T1000 (cell line): ENCODE measurements around the gene E2F2.

Experiments
- DNase-seq: peaks from one replicate; lab custom pipeline; 2025; ENCODE audit warnings: mixed read lengths; lab: John Stamatoyannopoulos, UW

E2F2 gene

GRCh38 chr1:23563003-23563402 is 32.0 kb upstream of the E2F2 start:
- DNase-seq = no peak

DNA sequence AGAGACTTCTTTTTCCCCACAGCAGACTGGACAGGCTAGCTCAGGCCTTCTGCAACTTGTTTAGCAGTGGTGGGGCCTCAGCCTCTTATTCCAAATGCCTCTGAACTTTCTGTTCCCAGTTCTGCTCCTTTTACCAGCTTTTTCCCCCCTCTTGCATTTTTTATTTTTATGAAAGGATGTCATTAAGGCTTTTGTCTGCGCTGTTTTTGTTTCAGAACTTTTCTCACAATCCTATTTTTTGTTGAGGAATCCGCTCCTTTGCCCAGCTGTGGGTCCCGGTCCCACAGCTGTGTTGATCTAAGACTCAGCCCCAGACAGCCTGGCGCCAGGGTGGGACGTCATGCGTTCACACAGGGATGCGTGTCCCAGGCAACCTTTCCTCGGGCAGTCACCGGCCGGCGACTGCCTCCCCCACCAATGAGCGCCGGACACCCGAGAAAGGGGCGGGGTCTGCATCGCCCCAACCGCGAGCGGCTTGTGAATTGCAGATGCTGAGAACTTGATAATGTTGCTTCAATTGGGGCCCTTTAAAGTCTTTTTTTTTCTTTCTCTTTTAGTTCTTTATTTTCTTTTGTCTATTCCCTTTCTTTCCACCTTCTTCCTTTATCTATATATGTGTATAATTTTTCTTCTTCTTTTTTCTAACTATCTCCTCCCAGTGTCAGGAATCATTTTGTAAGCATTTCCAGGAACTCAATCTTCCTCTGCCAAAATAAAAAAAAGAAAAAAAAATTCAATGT is 31.3 kb upstream of the E2F2 start:
- DNase-seq = peak; percentile 91

DNA sequence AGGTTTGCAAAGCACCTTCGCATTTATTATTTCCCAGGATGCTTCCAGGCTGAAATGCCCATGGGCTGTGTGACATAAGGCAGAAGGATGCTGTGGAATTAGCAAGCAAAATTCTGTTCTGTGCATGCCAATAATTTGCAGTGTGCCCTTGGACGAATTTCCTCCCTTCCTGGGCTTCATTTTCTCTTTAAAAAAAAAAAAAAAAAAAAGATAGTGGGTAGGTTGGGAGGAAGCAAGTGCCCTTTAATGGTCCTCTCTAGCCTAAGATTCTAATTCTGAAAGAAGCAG is 30.7 kb upstream of the E2F2 start:
- no peak for DNase-seq

DNA sequence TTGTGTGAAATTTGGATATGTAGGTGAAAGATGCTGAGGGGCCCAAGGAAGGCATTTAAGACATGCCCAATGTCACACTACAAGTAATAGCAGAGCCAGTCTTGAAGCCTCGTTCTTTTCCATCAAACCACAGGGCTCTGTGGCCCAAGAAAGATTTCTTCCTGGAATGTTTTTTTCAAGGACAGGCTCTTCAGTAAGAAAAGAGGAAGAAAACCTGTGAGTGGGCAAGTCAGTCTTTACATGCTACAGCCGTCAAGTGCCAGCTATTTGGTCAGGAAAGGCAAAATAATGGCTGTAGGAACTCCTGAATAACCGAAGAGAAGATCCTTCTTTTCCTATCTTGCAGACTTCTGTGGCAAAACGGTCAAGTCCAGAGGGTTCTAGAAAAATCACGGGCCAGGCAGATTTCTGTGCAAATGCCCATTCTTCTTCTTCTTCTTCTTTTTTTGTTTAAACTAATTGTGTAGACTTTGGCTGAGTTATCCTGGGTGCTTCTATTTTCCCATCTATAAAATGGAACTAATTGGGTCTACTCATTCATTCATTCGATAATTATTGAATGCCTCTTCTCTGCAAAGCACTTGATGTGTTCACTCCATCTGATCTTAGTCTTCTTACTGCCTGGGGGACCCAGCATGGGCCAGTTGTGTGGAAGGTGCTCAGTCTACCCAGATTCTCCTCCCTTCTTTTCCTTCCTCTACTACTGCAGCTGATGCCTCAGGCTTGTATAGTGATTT is 30.2 kb upstream of the E2F2 start:
- no peak for DNase-seq

DNA sequence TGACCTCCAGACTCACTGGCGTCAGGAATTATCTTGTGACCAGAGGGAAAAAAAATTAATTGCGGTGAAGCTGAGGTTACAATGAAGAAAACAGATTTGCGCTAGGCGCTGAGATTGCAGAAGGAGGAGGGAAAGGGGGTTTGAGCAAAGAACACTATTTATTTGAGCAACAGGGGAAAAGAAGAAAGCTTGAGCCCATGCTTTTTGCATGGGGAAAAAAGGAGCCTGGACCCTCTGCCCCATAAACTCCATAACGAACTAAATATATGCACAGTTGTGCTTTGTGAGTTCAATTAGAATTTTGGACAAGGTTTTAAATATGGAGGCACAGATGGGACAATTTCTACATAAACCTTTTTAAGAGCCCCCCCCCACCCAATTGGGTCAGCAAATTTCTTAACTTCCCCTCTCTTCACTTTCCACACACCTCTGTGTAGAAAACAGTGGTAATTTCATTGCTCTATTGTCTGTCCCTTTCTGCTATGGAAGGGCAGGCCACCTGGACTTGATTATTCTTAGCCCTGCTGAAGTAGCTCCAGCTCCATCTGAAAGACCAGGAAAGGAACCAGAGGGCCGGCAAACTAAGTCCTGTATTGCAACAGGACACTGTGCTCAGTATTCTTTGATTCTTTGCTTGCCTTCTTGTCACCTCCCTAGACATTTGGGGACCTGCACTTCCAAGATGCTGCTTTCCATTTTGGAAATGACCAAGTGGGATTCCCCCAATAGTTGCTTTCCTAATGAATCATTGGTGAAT is 29.1 kb upstream of the E2F2 start:
- no peak for DNase-seq

- DNase-seq = peak; percentile 97
Observed at GRCh38 chr1:23559136-23559984, 28.3 kb upstream of the E2F2 start, which contains the start of gene ID3. Gene ID3 (minus strand): TSS chr1:23559501. CDS start chr1:23559426, 75 bp downstream.

- no peak for DNase-seq
Observed at GRCh38 chr1:23558872-23559135, 27.8 kb upstream of the E2F2 start.

DNA sequence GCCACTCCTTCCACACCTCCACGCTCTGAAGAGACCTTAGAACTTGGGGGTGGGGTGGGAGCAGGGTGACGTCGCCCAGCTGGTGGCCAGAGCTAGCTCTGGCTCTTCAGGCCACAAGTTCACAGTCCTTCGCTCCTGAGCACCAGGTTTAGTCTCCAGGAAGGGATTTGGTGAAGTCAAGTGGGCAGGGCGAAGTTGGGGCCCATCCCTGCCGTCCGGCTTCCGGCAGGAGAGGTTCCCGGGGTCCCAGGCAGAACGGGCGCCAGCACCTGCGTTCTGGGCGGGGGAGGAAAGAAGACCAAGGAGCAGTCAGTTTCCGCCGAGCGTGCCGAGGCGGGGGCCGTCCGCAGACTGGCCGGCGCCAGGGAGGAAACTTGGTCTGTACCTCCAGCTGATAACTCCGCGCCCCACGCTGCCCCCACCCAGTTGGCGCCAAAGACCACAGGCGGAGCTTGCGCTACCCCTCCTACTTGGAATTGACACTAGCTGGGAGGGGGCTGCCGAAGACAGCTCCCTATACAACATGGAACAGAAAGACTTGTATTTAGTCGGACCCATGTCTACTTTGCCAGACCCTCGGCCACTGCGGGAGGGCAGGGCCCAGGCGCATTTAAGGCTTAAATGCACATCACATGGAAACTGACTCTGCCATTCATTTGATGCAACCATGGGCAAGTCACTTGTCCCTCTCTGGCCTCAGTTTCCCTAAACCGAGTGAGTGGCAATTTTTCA is 27.3 kb upstream of the E2F2 start:
- no peak for DNase-seq

- no peak for DNase-seq
Observed at GRCh38 chr1:23557471-23558124, 26.6 kb upstream of the E2F2 start.

- no peak for DNase-seq
Observed at GRCh38 chr1:23556635-23557470, 25.8 kb upstream of the E2F2 start.

- DNase-seq = peak; percentile 36
Observed at GRCh38 chr1:23555986-23556634, 25.1 kb upstream of the E2F2 start.

DNA sequence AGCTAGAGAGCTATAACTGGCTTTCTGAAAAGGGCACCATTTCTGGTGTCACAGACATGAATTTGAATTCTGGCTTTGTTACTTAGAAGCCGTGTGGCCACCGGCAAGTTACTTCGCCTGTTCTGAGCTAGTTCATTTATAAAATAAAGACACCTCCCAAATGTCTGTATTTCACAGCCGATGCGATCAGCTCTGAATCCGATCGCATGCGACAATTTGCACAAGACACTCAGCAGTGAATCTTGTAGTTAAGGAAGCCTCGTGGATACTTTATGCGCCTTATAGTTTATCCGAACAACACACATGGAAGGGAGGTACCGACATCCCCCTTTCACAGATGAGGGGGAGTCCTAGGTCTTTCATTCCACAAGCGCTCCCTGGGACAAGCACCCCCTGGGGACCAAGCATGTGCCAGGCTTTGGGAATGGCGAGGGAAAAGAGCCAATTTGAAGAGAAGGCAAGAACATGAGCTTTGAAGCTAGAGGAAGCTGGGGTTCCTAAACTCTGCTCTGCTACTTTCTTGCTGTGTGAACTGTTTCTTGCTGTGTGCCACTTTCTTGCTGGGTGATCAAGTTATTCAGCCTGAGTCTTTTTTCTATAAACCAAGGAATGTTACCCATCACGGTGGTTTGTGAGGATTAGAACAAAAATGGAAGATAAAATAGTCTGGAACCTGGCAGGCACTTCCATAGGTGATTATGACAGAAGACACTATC is 24.4 kb upstream of the E2F2 start:
- DNase-seq = peak; percentile 39

DNA sequence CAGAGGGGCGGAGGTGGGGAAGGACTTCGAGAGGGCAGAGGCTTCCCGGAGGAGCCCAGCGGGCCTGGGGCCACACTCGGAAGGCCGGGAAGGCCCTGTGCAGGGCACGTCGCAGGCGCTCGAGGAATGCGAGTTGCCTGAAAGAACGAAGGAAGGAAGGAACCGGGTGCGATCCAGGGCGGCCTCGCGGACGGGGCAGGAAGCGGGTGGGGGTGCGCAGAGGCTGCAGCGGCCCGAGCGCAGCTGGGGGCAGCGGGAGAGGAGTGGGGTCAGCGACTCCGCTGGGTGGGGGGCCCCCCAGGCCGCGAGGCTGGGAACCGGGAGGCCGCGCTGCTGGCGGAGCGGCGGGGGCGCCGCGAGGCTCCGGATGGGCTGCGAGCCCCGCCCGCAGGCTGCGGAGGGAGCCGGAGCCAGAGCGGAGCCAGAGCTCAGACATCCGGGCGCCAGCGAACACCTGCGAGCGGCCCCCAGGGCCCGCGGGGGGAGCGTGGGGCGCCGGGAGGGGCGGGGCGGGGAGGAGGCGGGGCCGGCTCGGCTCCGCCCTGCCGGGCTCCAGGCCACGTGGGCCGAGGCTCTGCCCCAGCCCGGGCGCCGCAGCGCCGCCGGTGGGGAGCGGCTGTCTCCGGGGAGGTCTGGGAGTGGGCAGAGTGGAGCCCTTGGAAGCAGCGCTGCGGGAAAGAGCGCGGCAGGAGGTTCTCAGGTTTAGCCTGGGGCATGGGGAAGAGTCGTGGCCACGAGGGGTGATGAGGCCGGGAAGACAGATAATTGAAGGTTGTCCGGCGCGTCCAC is 23.6 kb upstream of the E2F2 start:
- peak; percentile 92 for DNase-seq

GRCh38 chr1:23554127-23554480 is 23.1 kb upstream of the E2F2 start:
- DNase-seq = no peak

GRCh38 chr1:23553231-23554126 is 22.4 kb upstream of the E2F2 start:
- DNase-seq = no peak

GRCh38 chr1:23551849-23552248 is 20.8 kb upstream of the E2F2 start:
- DNase-seq = no peak

DNA sequence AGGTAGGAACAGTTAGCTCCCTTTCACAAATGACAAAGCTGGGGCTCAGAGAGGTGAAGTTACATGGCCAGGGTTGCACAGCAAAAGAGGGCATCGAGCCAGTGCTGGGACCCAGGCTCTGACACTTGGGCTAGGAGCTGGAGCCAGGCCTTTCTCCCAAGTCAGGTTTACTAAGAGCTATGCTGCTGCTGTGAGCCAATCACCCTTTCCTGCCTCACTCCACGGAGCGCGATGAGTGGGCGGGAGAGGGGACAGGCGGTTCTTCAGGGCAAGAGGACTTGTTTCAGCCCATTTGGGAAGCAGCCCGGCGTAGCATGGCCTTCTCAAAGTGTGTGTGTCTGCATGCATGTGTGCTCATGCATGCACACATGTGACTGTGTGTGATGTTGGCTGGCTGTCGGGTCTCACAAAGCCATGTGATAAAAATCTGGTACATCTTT is 17.7 kb upstream of the E2F2 start:
- DNase-seq = no peak
